RWPE2 (cell line): ENCODE results near the gene SLC12A8.

ENCODE experiments used
- ATAC-seq: fragments of 200-7000 bp; cut with Tn5 transposase; 3 replicates; pipeline ENCODE4 v1.9.1; 2021; ENCODE audit warnings: low read depth
- DNase-seq: peaks from one replicate; pipeline ENCODE4 v3.0.0-alpha.2; 2020; ENCODE audit warnings: low spot score
- H3K27ac ChIP-seq: fragments of 450-650 bp; 2 replicates; pipeline ENCODE4 v1.5.1; 2017; ENCODE audit warnings: mild to moderate bottlenecking; ENCODE audit not compliant: poor library complexity, severe bottlenecking
- H3K27me3 ChIP-seq: fragments of 250-450 bp; sonication (Bioruptor Pico); 2 replicates; pipeline ENCODE4 v1.5.1; 2021; ENCODE audit warnings: mild to moderate bottlenecking, moderate library complexity; ENCODE audit not compliant: insufficient read depth, poor library complexity, severe bottlenecking
- H3K36me3 ChIP-seq: fragments of 250-450 bp; sonication (Bioruptor Pico); 2 replicates; pipeline ENCODE4 v1.5.1; 2020; ENCODE audit warnings: low read depth, mild to moderate bottlenecking, moderate library complexity
- H3K4me1 ChIP-seq: fragments of 250-450 bp; sonication (Bioruptor Pico); 2 replicates; pipeline ENCODE4 v1.5.1; 2021; ENCODE audit warnings: mild to moderate bottlenecking, moderate library complexity; ENCODE audit not compliant: insufficient read depth, poor library complexity, severe bottlenecking
- H3K4me3 ChIP-seq: fragments of 250-450 bp; sonication (Bioruptor Pico); 2 replicates; pipeline ENCODE4 v1.5.1; 2021; ENCODE audit warnings: mild to moderate bottlenecking, moderate library complexity; ENCODE audit not compliant: severe bottlenecking
- H3K9me3 ChIP-seq: fragments of 250-450 bp; sonication (Bioruptor Pico); 2 replicates; pipeline ENCODE4 v1.5.1; 2021; ENCODE audit warnings: mild to moderate bottlenecking, moderate library complexity; ENCODE audit not compliant: severe bottlenecking
- TF ChIP-seq, protein P1 (sequence below): fragments of 450-650 bp; IDR thresholded peaks from one replicate; pipeline ENCODE4 v1.5.1; 2017; ENCODE audit warnings: mild to moderate bottlenecking, moderate library complexity; ENCODE audit not compliant: poor library complexity, severe bottlenecking

The SLC12A8 gene

DNA sequence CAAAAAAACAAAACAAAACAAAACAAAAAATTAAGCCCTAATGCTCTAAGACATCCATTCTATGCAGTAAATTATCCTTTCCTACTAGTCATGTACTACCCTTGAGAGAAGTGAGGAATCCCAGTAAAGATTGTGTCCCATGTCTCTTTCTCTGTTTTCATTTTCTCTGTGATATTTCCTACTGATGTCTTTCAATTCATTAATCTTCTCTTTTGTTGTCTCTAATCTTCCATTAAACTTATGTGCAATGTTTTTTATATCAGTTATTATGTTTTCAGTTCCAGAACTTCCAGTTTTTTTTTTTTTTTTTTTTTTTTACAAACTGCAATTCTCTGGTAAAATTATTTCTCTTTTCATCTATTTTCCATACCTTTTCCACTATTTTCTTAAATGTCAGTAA is 44.1 kb upstream of the SLC12A8 start:
- Histone ChIP-seq H3K27ac (no peak overlapping the region), H3K4me1 (no peaks in the 10 kb centered on the region), H3K4me3 (no peak overlapping the region), H3K9me3 (peaks cover 2% of the 10 kb centered on the region), H3K36me3 (no peaks in the 10 kb centered on the region; the same call in 1 of the 2 replicates), H3K27me3 (no peaks in the 10 kb centered on the region)
- ATAC-seq (no peak), DNase-seq (no peak)
- TF ChIP-seq, protein P1, sequence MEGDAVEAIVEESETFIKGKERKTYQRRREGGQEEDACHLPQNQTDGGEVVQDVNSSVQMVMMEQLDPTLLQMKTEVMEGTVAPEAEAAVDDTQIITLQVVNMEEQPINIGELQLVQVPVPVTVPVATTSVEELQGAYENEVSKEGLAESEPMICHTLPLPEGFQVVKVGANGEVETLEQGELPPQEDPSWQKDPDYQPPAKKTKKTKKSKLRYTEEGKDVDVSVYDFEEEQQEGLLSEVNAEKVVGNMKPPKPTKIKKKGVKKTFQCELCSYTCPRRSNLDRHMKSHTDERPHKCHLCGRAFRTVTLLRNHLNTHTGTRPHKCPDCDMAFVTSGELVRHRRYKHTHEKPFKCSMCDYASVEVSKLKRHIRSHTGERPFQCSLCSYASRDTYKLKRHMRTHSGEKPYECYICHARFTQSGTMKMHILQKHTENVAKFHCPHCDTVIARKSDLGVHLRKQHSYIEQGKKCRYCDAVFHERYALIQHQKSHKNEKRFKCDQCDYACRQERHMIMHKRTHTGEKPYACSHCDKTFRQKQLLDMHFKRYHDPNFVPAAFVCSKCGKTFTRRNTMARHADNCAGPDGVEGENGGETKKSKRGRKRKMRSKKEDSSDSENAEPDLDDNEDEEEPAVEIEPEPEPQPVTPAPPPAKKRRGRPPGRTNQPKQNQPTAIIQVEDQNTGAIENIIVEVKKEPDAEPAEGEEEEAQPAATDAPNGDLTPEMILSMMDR = no peak

DNA sequence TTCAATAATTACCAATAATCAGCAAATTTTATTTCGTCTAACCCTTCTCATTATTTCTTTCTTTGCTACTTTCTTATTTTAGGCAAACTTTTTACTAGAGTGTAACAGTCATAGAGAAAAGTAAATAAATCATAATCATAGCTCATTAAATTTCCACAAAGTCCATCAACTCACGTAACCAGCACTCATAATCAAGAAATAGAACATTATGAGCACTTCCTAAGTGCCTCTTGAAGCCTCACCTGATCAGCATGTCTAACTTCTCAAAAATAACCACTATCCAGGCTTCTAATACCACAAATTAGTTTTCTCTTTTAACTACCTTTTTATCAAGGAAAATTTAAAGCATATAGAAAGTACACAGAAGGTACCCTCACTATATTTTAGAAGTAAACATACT is 38.4 kb upstream of the SLC12A8 start:
- ATAC-seq = no peak
- no peaks in the 10 kb centered on the region; the same call in 1 of the 2 replicates for H3K36me3 ChIP-seq
- no peak overlapping the region for H3K4me3 ChIP-seq
- TF ChIP-seq, protein P1 = no peak
- H3K27me3 ChIP-seq = no peaks in the 10 kb centered on the region
- no peaks in the 10 kb centered on the region for H3K4me1 ChIP-seq
- no peaks in the 10 kb centered on the region for H3K9me3 ChIP-seq
- no peak overlapping the region for H3K27ac ChIP-seq
- DNase-seq = no peak

DNA sequence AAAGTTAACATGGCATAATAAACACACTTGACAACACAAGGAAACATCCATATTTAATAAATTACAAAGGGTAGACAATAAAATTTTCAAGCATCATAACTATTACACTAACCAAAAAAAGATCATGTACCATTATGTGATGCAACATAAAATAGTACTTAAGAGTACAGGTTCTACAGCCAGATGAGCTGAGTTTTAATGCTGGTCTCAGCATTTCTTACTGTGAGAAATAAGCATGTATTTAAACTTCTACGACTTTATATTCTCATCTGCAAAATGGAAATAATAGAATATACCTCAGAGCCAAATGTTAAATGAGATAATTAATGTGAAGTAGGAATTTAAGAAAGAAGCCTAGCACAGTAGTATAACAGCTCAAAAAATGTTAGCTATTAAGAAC is 33.7 kb upstream of the SLC12A8 start:
- DNase-seq (no peak), ATAC-seq (no peak)
- H3K9me3 ChIP-seq = no peaks in the 10 kb centered on the region
- no peak overlapping the region for H3K4me3 ChIP-seq
- TF ChIP-seq, protein P1 = no peak
- H3K4me1 ChIP-seq = no peaks in the 10 kb centered on the region
- no peaks in the 10 kb centered on the region for H3K36me3 ChIP-seq
- no peak overlapping the region for H3K27ac ChIP-seq
- H3K27me3 ChIP-seq = no peaks in the 10 kb centered on the region

- H3K4me3 ChIP-seq = no peak overlapping the region
- no peak overlapping the region for H3K27ac ChIP-seq
- H3K9me3 ChIP-seq = no peaks in the 10 kb centered on the region
- TF ChIP-seq, protein P1 = no peak
- no peaks in the 10 kb centered on the region for H3K27me3 ChIP-seq
- H3K36me3 ChIP-seq = no peaks in the 10 kb centered on the region
- no peaks in the 10 kb centered on the region for H3K4me1 ChIP-seq
- no peak for DNase-seq
- ATAC-seq = no peak
Measured at GRCh38 chr3:125245521-125245920, 33.0 kb upstream of the SLC12A8 start.

DNA sequence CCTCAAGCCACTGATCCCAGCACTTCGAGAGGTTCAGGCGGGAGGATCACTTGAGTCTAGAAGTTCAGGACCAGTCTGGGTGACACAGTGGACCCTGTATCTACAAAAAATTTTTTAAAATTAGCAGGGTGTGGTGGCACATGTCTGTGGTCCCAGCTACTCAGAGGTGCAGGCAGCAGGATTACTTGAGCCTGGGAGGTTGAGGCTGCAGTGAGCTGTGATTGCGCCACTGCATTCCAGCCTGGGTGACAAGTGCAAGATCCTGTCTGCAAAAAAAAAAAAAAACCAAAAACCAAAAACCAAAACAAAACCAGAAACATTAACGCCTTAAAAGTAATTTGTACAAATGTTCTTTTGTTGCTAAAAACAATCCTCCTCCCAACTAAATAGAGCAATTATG is 27.9 kb upstream of the SLC12A8 start:
- Histone ChIP-seq H3K9me3 (no peaks in the 10 kb centered on the region), H3K4me3 (no peak overlapping the region), H3K27me3 (no peaks in the 10 kb centered on the region), H3K36me3 (peaks cover 18% of the 10 kb centered on the region), H3K4me1 (no peaks in the 10 kb centered on the region), H3K27ac (no peak overlapping the region)
- ATAC-seq (no peak), DNase-seq (no peak)
- TF ChIP-seq, protein P1 = no peak
